HG03571 (cell line): ENCODE results near the gene KMT2C.
"Not testable (repeated sequence)": the region's sequence is repeated elsewhere in the genome, so short reads cannot be mapped to it uniquely, and the experiment has no call there.

ENCODE experiments used
- ATAC-seq: cut with Tn5 transposase; IDR thresholded peaks from one replicate; pipeline ENCODE4 v1.9.1; 2021; ENCODE audit not compliant: unreplicated experiment

KMT2C gene

GRCh38 chr7:152313831-152314604, 121.8 kb downstream of the KMT2C start:
- no peak for ATAC-seq

DNA sequence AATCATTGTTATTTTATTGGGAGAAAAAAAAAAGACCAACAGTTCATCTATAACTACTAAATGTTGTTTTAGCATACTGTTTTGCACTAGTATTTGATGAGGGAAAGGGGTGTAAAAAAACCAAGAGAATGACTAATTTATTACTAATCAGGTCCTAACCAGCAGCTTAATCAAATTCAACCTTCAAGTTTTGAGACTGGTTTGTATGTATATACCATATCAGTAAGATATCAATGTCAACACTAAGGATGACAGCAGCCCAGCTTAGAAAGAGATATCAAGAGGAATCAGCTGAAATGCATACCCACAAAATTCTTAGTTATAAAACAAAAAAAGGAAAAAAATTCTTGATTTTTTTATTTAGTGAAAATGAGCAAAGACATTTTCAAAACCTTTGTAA, 122.6 kb downstream of the KMT2C start:
- no peak for ATAC-seq

- no peak for ATAC-seq
Observed at GRCh38 chr7:152312316-152312715, 123.5 kb downstream of the KMT2C start.

DNA sequence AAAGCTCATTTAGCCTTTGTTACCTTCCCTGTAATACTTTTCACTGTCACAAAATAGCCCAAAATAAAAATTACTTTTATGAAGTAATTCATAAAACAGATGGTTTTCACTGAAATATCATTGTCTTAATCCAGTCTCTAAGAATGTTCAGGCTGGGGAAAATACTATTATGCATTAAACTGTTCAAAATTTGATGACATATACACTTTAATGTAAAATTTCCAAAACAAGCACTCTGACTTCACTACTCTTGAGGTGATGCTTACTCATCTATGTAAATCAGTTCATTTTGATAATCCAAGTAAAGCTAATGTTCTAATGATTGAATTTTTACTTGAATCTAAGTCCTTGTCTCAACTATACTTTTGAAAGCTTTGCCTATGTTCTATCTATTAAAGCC, 127.9 kb downstream of the KMT2C start:
- no peak for ATAC-seq

DNA sequence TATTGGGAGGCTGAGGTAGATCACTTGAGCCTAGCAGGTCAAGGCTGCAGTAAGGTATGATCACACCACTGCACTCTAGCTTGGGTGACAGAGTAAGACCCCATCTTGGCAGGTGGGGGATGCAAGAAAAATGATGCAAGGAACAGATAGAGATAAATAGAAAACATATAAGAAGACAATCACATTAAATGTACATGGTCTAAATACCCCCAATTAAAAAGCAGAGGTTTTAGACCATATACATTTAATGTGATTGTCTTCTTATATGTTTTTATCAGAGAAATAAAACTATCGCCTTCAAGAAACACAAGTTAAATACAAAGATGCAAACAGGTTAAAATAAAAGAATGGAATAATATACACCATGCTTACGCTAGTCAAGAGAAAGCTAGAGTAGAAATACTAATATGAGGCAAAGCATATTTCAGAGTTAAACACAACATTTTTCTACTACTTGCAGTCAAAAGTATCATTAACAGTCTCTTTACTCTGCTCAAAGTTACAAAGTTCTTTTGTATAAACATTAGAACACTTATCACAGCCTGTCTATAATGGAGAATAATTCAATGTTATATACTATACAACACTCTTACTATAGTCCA, 136.2 kb downstream of the KMT2C start:
- not testable (repeated sequence) for ATAC-seq

- no peak for ATAC-seq
Observed at GRCh38 chr7:152292897-152293296, 142.9 kb downstream of the KMT2C start.

DNA sequence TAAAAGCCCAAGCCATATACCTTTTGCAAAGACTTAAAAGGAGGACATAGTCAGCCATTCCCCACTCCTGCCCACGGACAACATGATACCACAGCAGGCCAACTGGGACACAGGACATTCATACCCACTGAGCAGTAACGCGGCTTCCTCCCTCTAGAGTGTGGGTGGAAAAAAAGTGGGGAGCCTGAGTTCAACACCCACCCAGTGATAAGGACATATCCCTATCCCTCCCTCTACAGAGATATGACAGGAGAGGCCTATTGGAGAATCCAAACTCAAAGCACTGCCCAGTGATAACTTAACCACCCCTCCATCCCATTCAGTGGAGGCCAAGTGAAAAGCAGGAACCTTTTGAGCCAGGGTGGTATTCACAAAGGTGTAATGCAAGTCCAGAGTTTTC, 148.8 kb downstream of the KMT2C start:
- ATAC-seq = not testable (repeated sequence)

DNA sequence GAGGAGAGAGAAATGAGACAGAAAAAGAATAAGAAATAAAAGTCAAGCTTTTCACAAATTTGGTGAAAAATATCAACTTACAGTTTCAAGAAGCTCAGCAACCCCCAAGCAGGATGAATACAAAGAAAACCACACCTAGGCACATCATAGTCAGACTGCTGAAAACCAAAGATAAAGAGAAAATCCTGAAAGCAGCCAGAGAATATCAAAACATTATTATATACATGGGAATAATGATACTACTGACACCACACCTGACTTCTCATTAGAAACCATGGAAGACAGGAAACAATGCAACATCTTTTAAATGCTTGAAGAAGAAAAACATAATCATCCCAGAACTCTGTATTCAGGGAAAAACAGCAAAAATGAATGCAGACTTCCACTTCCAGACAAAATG, 149.6 kb downstream of the KMT2C start:
- not testable (repeated sequence) for ATAC-seq

DNA sequence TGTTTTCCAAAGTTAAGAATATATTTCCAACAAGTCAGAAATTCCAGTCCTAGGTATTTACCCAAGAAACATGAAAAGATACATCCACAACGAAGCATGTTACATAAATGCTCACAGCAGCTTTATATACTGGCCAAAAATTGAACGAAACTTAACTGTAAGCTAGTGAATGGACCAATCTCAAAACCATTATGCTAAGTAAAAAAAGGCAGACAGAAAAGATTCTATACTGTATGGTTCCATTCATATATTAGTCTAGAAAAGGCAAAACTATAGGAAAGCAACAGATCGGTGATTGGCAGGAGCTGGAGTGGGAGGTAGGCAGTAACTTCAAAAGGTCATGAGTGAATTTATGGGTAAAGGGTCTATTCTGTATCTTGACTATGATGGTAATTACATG, 150.8 kb downstream of the KMT2C start:
- not testable (repeated sequence) for ATAC-seq

DNA sequence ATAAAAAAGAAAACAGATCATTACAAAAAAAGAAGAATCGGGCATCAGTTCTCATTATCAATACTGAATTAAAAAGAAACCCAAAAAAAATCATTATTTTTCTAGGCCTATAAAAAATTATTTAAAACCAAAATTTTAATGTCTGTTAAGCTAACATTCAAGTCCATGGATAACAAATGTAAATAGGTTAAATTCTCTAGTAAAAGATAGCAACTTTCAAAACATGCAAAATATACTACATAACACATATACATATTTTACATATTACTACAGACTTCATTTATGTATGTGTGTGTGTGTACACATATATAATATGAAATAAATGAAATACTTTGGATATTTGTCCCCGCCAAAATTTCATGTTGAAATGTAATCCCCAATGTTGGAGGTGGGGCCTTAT, 158.1 kb downstream of the KMT2C start:
- ATAC-seq = not testable (repeated sequence)

DNA sequence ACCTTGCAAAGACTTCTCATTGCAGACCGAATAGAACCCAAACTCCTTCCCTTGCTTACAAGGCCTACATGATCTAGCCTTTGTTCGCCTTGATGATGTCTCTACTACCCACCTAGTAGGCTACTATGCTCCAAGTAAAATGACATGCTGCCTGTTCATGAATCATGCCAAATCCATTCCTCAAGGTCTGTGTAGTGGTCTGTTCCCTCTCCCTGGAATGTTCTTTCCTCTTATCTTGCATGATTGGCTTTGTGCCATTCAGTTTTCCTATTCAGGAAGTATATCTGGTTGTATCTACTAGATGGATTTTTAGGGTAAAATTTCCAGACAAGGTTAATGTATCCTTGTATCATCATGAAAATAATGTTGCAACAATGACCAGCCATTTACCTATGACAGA, 165.4 kb downstream of the KMT2C start:
- not testable (repeated sequence) for ATAC-seq

- not testable (repeated sequence) for ATAC-seq
Observed at GRCh38 chr7:152266859-152267258, 168.9 kb downstream of the KMT2C start.

DNA sequence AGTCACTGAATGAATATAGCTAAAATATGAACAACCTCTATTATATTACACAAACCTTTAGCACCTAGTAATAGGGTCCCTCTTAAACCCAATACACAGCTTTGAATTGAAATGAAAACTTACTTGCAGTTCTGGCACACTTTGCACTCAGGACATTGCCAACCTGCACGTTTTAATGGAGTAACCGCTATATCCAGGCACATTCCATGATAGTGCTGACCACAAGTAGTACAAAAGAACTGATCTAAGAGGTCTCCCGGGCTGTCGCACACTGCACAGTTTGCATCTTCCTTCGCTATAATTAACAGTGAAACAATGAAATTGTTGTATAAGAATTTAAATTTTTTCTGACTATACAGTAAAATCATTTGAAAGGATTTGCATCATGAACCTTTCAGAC, 170.9 kb downstream of the KMT2C start:
- not testable (repeated sequence) for ATAC-seq

DNA sequence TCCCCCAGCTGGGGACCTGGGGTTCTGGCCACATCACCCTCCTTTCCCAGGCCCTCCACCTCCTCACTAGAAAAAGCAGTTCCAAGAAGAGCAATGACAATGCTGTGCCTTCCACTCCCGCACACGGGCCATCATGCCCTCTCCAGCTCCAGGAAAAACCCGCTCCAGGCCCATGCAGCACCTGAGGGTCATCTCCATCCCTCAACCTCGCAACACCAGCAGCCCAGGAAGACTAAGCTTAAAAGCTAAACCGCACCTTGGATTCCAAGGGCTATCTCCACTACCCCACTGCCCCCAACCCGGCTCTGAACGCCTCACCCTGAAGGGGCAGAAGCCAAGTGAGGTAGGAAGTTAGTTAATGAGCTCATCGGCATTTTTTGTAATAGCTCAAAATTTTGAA, 173.7 kb downstream of the KMT2C start:
- ATAC-seq = not testable (repeated sequence)

- ATAC-seq = not testable (repeated sequence)
Observed at GRCh38 chr7:152259645-152260044, 176.2 kb downstream of the KMT2C start.

- not testable (repeated sequence) for ATAC-seq
Observed at GRCh38 chr7:152247851-152248250, 188.0 kb downstream of the KMT2C start.

- ATAC-seq = not testable (repeated sequence)
Observed at GRCh38 chr7:152245417-152245816, 190.4 kb downstream of the KMT2C start.

DNA sequence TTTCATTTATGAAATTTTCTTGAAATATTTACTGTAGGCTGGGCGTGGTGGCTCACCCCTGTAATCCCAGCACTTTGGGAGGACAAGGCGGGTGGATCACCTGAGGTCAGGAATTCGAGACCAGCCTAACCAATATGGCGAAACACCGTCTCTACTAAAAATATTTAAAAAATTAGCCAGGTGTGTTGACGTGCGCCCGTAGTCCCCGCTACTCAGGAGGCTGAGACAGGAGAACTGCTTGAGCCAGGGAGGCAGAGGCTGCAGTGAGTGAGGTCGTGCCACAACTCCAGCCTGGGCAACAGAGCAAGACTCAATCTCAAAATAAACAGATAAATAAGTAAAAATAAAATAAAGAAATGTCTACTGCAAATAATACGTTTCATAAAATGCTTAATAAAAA, 192.3 kb downstream of the KMT2C start:
- not testable (repeated sequence) for ATAC-seq

- ATAC-seq = not testable (repeated sequence)
Observed at GRCh38 chr7:152241301-152241700, 194.5 kb downstream of the KMT2C start.

- not testable (repeated sequence) for ATAC-seq
Observed at GRCh38 chr7:152236306-152236705, 199.5 kb downstream of the KMT2C start.

DNA sequence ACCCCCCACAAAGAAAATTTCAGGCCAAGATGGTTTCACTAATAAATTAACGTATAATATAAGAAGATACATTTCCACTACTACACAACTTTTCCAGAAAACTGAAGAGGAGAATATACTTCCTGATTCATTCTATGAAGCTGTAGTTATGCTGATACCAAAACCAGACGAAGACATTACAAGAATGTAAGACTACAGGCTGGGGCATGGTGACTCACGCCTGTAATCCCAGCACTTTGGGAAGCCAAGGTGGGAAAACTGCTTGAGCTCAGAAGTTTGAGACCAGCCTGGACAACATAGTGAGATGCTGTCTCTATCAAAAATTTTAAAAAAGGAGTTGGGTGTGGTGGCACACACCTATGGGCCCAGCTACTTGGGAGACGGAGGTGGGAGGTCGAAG, 201.4 kb downstream of the KMT2C start:
- ATAC-seq = not testable (repeated sequence)

DNA sequence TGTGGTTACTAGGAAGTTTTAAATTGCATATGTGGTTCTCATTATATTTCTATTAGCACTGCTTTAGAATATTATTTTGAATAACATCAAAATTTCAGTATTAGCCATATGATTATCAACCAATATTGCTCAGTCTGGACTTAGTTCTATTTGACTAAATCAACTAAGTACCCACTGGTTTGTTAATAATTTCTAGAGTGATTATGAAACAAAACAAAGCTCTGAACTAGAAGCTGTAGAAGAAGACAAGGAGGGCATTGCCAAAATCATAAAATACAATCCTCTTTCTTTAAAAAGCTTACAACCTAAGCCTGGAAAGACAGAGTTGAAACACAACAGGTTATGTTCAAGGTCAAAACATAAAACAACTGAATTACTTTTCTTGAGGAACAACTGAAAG, 204.7 kb downstream of the KMT2C start:
- no peak for ATAC-seq
